Activated CD8-positive, alpha-beta memory T cell treated with anti-CD3 and anti-CD28 coated beads for 4 hours (primary cell): ENCODE data around the gene PRMT9.

ENCODE experiments used
- DNase-seq, 2 donors: peaks; one replicate each; pipeline ENCODE4 v3.0.0-alpha.2; 2020; ENCODE audit warnings: low read depth in 2 of 2

Gene PRMT9

GRCh38 chr4:147678796-147679549 lies 5.0 kb downstream of the PRMT9 start:
- no peak for DNase-seq

GRCh38 chr4:147678106-147678505 lies 5.9 kb downstream of the PRMT9 start:
- no peak for DNase-seq

DNA sequence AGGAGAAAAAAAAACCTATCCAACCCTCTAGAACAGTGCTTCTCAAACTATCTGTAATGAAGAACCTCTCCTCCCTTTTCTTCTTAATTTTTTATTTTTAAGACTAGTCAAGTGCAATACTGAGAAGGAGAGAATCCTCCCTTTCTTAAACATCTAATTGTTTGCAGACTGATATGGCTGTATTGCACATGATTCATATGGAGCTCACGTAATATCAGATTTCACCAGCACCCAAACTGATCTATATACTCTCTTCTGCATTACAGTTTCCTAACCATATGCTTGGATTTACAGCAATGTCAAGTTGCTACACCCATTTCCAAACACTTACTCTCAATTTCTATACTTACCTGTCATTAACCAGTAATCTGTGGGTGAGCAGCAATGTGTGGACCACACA lies 9.5 kb downstream of the PRMT9 start:
- no peak for DNase-seq

- DNase-seq, result no peak
Observed at GRCh38 chr4:147674073-147674472, 9.9 kb downstream of the PRMT9 start.

- no peak for DNase-seq
Observed at GRCh38 chr4:147658501-147658900, 25.5 kb downstream of the PRMT9 start.

GRCh38 chr4:147655639-147656038 lies 28.3 kb downstream of the PRMT9 start:
- DNase-seq, result no peak

DNA sequence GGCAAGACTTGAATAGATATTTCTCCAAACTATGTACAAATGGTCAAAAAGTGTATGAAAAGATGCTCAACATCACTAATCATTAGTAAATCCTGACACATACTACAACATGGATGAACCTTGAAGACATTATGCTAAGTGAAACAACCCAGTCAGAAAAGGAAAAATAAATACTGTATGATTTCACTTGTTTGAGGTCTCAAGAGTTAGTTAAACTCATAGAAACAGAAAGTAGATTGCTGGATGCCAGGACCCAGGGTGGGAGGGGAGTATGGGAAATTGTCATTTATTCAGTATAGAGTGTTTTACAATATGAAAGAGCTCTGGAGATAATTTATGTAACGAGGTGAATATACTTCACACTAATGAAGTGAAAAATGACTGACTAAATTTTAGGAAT lies 32.4 kb downstream of the PRMT9 start:
- DNase-seq, result no peak

DNA sequence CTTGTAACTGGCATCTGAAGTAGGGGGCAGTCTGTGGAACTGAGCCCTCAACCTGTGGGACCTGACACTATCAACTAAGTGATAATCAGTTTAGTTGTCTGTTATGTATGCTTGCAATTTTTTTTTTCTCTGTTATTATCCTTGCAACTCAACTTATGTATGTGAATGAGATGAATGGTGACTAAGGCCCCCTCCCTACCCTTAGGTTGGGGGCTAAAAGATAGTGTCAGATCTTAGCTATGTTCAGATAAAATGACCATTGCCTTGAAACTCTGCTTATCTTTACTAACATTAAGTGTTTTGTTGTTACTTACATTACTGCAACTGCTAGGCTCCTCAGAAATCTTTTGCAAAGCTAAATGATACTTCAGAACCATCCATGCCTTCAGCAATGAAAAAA lies 35.3 kb downstream of the PRMT9 start:
- DNase-seq, result no peak

GRCh38 chr4:147645099-147645498 lies 38.9 kb downstream of the PRMT9 start:
- no peak for DNase-seq

DNA sequence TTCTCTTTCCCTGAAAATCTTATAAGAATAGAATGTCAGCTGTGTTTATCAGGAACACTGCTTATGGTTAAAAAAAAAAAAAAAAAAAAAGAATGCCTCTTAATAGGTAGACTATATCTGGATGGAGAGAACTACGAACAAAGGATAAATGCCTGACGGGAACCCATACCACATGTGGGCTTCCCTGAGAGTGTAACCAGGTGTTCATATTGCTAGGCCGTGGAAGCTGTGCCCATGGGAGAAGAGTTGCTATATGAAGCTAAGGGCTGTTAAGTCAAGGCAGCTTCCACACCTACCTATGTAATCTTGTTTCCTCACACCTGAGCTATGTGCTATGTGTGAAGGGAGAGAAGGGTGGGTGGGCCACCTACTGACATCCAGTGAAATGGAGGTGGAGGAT lies 39.5 kb downstream of the PRMT9 start:
- DNase-seq, result no peak

GRCh38 chr4:147643616-147644015 lies 40.3 kb downstream of the PRMT9 start:
- no peak for DNase-seq

- DNase-seq, result no peak
Observed at GRCh38 chr4:147640331-147640730, 43.6 kb downstream of the PRMT9 start.

GRCh38 chr4:147639388-147639787 lies 44.6 kb downstream of the PRMT9 start:
- DNase-seq, result no peak

DNA sequence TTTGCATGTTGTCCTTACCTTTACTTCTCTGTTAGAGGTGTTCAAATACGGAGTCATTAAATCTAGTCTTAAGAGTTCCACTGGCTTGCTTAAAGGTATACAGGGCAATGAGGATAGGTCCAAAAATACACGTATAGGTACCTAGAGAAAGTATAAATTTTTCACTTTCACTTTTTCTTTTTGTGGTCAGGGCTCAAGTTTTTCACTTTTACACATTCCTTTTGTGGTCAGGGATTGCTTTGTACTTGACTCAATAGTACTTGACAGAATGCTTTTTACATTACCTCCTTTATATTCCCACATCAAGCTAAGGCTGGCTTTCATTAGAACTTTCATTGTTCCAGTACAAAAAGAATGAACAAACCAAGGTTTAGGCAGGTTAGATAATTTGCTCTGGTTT lies 45.0 kb downstream of the PRMT9 start:
- DNase-seq, result no peak

GRCh38 chr4:147638365-147638764 lies 45.6 kb downstream of the PRMT9 start:
- no peak for DNase-seq

DNA sequence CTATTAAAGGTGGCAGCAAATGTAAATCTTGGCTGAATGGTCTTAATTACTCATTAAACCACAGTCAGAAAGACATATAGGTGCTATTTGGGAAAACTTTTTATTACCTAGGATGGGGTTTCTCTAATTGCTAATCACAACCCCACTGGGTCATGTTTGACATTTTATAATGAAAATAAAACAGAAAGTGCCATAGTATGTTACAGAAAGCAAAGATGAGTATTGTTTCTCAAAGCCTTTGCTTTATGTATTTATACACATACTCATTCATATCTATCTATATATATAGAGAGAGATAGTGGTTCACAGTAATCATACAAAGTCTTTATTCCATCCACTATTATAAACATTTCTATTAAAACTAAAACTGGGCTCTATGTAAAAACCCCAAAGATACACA lies 48.6 kb downstream of the PRMT9 start:
- DNase-seq, result no peak

- DNase-seq, result no peak
Observed at GRCh38 chr4:147633643-147634042, 50.3 kb downstream of the PRMT9 start.

GRCh38 chr4:147633113-147633512 lies 50.9 kb downstream of the PRMT9 start:
- DNase-seq, result no peak

DNA sequence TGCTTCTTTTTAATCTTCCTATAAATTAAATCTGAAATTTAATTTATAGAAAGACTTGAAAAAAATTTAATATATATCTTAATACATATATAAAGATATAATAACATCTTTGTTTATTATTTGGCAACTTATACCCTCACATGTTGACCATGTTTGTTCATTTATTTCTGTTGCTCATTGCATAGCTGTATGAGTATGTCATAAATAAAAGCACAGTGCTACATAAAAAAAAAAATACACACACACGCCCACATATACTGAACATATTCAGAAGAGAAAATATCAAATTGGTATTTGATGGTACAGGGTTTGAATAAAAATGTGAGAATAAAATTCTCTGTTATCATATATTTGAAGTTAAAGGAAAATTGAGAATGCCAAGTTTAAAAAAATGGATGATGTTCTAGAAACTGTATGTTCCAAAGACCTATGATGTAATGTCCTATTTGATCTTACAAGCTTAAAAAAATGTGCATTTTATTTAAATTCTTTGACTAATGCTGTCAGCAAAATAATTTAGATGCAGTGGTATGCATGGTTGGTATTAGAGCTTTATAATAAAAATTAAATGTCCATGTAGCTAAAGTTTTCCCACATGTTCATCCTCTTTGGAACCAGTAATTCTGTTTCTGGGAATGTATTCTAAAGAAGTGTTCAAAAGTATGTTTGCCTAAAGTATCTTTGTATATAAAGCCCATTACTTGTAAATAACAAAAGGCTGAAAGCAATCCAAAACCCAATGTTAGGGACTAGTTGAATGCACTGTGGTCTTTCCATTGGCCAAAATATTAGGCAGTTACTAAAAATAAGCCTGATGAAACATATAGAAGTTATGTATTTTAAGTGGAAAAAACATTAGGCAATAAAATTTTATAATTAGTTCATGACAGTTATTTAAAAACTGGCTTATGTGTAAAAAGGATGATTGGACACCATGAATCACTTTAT lies 53.9 kb downstream of the PRMT9 start:
- no peak for DNase-seq

- DNase-seq, result no peak
Observed at GRCh38 chr4:147628415-147628814, 55.5 kb downstream of the PRMT9 start.

DNA sequence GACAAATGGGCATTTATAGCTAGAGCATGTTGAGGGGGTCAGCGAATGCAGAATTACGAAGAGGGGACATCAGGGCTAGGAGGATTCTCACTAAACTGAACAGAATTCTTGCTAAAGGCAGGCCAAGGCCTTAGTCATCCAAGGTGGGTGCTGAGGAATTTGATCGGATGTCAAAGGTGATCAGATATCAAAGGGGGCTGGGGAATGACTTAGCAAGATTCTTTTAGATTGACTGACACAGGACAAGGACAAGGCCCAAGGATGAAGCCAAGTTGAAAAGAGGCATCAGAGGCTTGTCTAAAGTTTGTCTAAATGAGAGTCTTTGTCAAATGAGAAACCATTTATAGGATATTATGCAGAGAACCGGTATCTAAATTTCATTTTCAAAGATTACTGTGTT lies 57.1 kb downstream of the PRMT9 start:
- no peak for DNase-seq

DNA sequence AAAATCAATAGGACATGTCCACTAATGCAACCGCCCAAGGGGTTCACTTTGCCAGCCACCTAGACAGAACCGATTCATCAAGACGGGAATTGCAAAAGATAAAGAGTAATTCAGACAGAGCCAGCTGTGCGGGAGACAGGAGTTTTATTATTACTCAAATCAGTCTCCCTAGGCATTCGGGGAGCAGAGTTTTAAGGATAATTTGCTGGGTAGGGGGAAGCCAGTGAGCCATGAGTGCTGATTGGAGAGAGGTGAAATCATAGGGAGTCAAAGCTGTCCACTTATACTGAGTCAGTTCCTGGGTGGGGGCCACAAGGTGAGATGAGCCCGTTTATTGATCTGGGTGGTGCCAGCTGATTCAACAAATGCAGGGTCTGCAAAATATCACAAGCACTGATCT lies 58.2 kb downstream of the PRMT9 start:
- no peak for DNase-seq

GRCh38 chr4:147620315-147620714 lies 63.6 kb downstream of the PRMT9 start:
- DNase-seq, result no peak
